ENCODE data around the gene FBN3. TPM values are rescaled to one million over a fixed set of nuclear protein-coding genes. Genes with fewer than 3 reads are reported as not detected.

FBN3 gene
- total and polyA plus RNA-seq, 9 donors: 4.8 to 17.7 (median 12.7) TPM

GRCh38 chr19:8137425-8137824, 12.0 kb downstream of the FBN3 start:
- no CpG with 5 or more reads among the region's 1 CpG for WGBS (ENCODE audit: insufficient coverage)
- Histone ChIP-seq H3K4me3 (ENCODE audit: low read length) (no peak overlapping the region), H3K4me1 (ENCODE audit: control insufficient read depth, insufficient read depth, low read length) (peaks cover 39% of the 10 kb centered on the region), H3K27me3 (ENCODE audit: control insufficient read depth, insufficient read depth, low read length) (peaks cover 1% of the 10 kb centered on the region), H3K9me3 (replicated peaks; ENCODE audit: control insufficient read depth, low read depth, low read length) (peaks cover 2% of the 10 kb centered on the region), H3K27ac (ENCODE audit: low read length) (no peak overlapping the region), H3K36me3 (ENCODE audit: control insufficient read depth, insufficient read depth, low read length) (peaks cover 5% of the 10 kb centered on the region)
- DNase-seq: no peak

- no peak for DNase-seq
- Histone ChIP-seq H3K9me3 (replicated peaks; ENCODE audit: control insufficient read depth, low read depth, low read length) (peaks cover 2% of the 10 kb centered on the region), H3K27ac (ENCODE audit: low read length) (no peak overlapping the region), H3K36me3 (ENCODE audit: control insufficient read depth, insufficient read depth, low read length) (peaks cover 5% of the 10 kb centered on the region), H3K4me3 (ENCODE audit: low read length) (no peak overlapping the region), H3K4me1 (ENCODE audit: control insufficient read depth, insufficient read depth, low read length) (peaks cover 29% of the 10 kb centered on the region), H3K27me3 (ENCODE audit: control insufficient read depth, insufficient read depth, low read length) (no peaks in the 10 kb centered on the region)
- WGBS (ENCODE audit: insufficient coverage): 94% methylated on average over 28 of the region's 32 CpGs
Measured at GRCh38 chr19:8135946-8136618, 13.3 kb downstream of the FBN3 start.

DNA sequence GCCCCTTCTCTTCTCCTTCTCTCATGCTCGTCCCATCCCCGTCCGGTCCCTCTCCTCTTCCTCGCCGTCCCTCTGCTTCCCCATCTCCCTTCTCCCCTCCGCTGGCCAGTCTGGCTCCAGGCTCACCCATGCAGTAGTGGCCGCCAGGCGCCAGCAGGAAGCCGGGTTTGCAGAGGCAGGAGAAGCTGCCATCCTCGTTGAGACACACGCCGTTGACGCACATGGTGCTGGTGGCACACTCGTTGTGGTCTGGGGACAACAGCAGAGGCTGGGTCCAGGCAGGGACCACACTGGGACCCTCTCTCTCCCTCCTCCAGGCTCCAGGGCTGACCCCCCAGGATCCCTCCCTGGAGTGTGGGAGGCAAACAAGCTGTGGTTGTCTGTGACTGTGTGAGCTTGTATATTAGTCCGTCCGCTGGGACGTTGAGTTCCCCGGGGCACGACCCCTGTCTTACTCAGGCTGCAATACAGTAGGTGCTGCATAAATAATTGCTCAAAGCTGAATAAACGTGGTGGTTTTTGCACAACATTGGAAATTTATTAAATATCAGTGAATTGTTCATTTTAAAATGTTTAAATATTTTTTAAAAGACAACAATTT, 16.4 kb downstream of the FBN3 start:
- peaks cover 10% of the 10 kb centered on the region for H3K36me3 ChIP-seq (ENCODE audit: control insufficient read depth, insufficient read depth, low read length)
- H3K4me1 ChIP-seq (ENCODE audit: control insufficient read depth, insufficient read depth, low read length): peaks cover 4% of the 10 kb centered on the region
- 86% methylated on average over 13 of the region's 20 CpGs for WGBS (ENCODE audit: insufficient coverage)
- H3K27me3 ChIP-seq (ENCODE audit: control insufficient read depth, insufficient read depth, low read length): no peaks in the 10 kb centered on the region
- DNase-seq: no peak
- no peak overlapping the region for H3K27ac ChIP-seq (ENCODE audit: low read length)
- peaks cover 2% of the 10 kb centered on the region for H3K9me3 ChIP-seq (replicated peaks; ENCODE audit: control insufficient read depth, low read depth, low read length)
- no peak overlapping the region for H3K4me3 ChIP-seq (ENCODE audit: low read length)

GRCh38 chr19:8131517-8131916, 17.9 kb downstream of the FBN3 start:
- Histone ChIP-seq H3K9me3 (replicated peaks; ENCODE audit: control insufficient read depth, low read depth, low read length) (peaks cover 2% of the 10 kb centered on the region), H3K4me3 (ENCODE audit: low read length) (no peak overlapping the region), H3K27ac (ENCODE audit: low read length) (no peak overlapping the region), H3K27me3 (ENCODE audit: control insufficient read depth, insufficient read depth, low read length) (no peaks in the 10 kb centered on the region), H3K4me1 (ENCODE audit: control insufficient read depth, insufficient read depth, low read length) (no peaks in the 10 kb centered on the region), H3K36me3 (ENCODE audit: control insufficient read depth, insufficient read depth, low read length) (peaks cover 10% of the 10 kb centered on the region)
- WGBS (ENCODE audit: insufficient coverage): 80% methylated on average over 26 of the region's 26 CpGs
- DNase-seq: no peak

DNA sequence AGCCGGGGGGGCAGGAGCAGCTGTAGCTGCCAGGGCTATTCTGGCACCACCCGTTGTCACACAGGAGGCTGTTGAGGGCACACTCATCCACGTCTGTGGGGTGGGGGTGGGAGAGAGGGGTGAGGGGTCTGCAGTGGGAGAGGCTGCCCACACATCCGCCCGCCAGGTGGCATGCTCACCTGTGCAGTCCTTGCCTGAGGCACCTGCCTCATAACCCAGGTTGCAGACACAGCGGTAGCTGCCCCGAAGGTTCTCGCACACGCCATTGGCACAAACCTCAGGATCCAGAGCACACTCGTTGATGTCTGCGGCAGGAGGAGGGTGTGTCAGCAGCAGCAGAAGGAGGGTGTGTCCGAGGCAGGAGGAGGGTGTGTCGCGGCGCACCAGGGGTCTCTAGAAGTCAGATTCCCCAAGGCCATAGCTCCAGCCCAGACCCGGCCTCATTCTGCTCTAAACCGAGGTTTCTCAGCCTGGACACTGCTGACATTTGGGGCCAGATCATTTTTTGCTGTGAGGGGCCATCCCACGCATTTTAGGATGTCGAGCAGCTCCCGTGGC, 20.3 kb downstream of the FBN3 start:
- no peak for DNase-seq
- Histone ChIP-seq H3K9me3 (replicated peaks; ENCODE audit: control insufficient read depth, low read depth, low read length) (no peaks in the 10 kb centered on the region), H3K27me3 (ENCODE audit: control insufficient read depth, insufficient read depth, low read length) (no peaks in the 10 kb centered on the region), H3K4me1 (ENCODE audit: control insufficient read depth, insufficient read depth, low read length) (no peaks in the 10 kb centered on the region), H3K36me3 (ENCODE audit: control insufficient read depth, insufficient read depth, low read length) (peaks cover 10% of the 10 kb centered on the region), H3K4me3 (ENCODE audit: low read length) (no peak overlapping the region), H3K27ac (ENCODE audit: low read length) (no peak overlapping the region)
- WGBS (ENCODE audit: insufficient coverage): 89% methylated on average over 16 of the region's 20 CpGs

GRCh38 chr19:8128551-8128950, 20.8 kb downstream of the FBN3 start:
- DNase-seq: no peak
- no peak overlapping the region for H3K27ac ChIP-seq (ENCODE audit: low read length)
- 91% methylated on average over 8 of the region's 8 CpGs for WGBS (ENCODE audit: insufficient coverage)
- H3K4me3 ChIP-seq (ENCODE audit: low read length): no peak overlapping the region
- no peaks in the 10 kb centered on the region for H3K27me3 ChIP-seq (ENCODE audit: control insufficient read depth, insufficient read depth, low read length)
- H3K36me3 ChIP-seq (ENCODE audit: control insufficient read depth, insufficient read depth, low read length): peaks cover 10% of the 10 kb centered on the region
- no peaks in the 10 kb centered on the region for H3K9me3 ChIP-seq (replicated peaks; ENCODE audit: control insufficient read depth, low read depth, low read length)
- H3K4me1 ChIP-seq (ENCODE audit: control insufficient read depth, insufficient read depth, low read length): no peaks in the 10 kb centered on the region

DNA sequence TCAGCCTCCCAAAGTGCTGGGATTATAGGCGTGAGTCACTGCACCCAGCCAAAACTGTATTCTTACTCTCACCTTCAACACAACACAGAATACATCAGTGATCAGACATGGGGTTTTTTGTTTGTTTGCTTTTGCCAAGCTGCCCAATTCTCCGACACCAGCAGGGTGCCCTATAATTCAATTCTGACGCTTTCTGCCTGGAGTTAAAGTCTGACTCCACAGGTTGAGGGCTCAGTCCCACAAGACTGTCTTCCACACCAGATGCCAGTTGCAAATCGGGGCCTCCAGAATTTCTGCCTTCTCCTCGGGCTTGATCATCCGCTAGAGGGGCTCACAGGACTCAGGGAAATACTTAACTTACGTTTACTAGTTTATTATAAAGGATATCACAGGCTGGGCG, 22.1 kb downstream of the FBN3 start:
- Histone ChIP-seq H3K4me3 (ENCODE audit: low read length) (no peak overlapping the region), H3K27me3 (ENCODE audit: control insufficient read depth, insufficient read depth, low read length) (no peaks in the 10 kb centered on the region), H3K27ac (ENCODE audit: low read length) (no peak overlapping the region), H3K36me3 (ENCODE audit: control insufficient read depth, insufficient read depth, low read length) (peaks cover 6% of the 10 kb centered on the region), H3K4me1 (ENCODE audit: control insufficient read depth, insufficient read depth, low read length) (no peaks in the 10 kb centered on the region), H3K9me3 (replicated peaks; ENCODE audit: control insufficient read depth, low read depth, low read length) (no peaks in the 10 kb centered on the region)
- WGBS (ENCODE audit: insufficient coverage): 80% methylated on average over 4 of the region's 8 CpGs
- DNase-seq: no peak

GRCh38 chr19:8126511-8126910, 22.9 kb downstream of the FBN3 start:
- no peaks in the 10 kb centered on the region for H3K27me3 ChIP-seq (ENCODE audit: control insufficient read depth, insufficient read depth, low read length)
- WGBS (ENCODE audit: insufficient coverage): 91% methylated on average over 17 of the region's 18 CpGs
- H3K27ac ChIP-seq (ENCODE audit: low read length): no peak overlapping the region
- no peaks in the 10 kb centered on the region for H3K4me1 ChIP-seq (ENCODE audit: control insufficient read depth, insufficient read depth, low read length)
- no peak overlapping the region for H3K4me3 ChIP-seq (ENCODE audit: low read length)
- no peaks in the 10 kb centered on the region for H3K9me3 ChIP-seq (replicated peaks; ENCODE audit: control insufficient read depth, low read depth, low read length)
- peaks cover 6% of the 10 kb centered on the region for H3K36me3 ChIP-seq (ENCODE audit: control insufficient read depth, insufficient read depth, low read length)
- no peak for DNase-seq

GRCh38 chr19:8126008-8126407, 23.4 kb downstream of the FBN3 start:
- H3K27me3 ChIP-seq (ENCODE audit: control insufficient read depth, insufficient read depth, low read length): no peaks in the 10 kb centered on the region
- peaks cover 6% of the 10 kb centered on the region for H3K36me3 ChIP-seq (ENCODE audit: control insufficient read depth, insufficient read depth, low read length)

DNA sequence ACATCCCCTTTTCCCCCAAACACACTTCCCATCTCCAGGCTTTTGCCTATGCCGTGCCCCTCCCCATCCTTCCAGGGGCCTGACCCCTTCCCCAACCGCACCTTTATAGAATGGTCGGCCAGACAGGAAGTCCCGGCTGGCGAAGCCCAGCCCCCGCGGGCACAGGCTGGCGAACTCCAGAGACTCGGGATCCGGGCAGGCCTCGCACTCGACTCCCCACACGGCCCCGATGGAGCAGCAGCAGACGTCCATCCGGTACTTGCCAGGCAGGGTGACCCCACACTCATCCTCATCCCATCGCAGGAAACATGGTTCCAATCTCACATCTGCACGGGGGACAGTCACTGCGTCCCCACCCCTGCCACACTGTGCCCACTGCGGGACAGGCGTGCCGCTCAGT, 25.7 kb downstream of the FBN3 start:
- Histone ChIP-seq H3K27me3 (ENCODE audit: control insufficient read depth, insufficient read depth, low read length) (no peaks in the 10 kb centered on the region), H3K4me3 (ENCODE audit: low read length) (no peak overlapping the region), H3K36me3 (ENCODE audit: control insufficient read depth, insufficient read depth, low read length) (peaks cover 5% of the 10 kb centered on the region), H3K27ac (ENCODE audit: low read length) (no peak overlapping the region), H3K9me3 (replicated peaks; ENCODE audit: control insufficient read depth, low read depth, low read length) (no peaks in the 10 kb centered on the region), H3K4me1 (ENCODE audit: control insufficient read depth, insufficient read depth, low read length) (no peaks in the 10 kb centered on the region)
- DNase-seq: no peak
- WGBS (ENCODE audit: insufficient coverage): 93% methylated on average over 19 of the region's 22 CpGs

More at GRCh38 chr19:8126008-8126407, 23.4 kb downstream of the FBN3 start:
- no peak overlapping the region for H3K27ac ChIP-seq (ENCODE audit: low read length)
- H3K9me3 ChIP-seq (replicated peaks; ENCODE audit: control insufficient read depth, low read depth, low read length): no peaks in the 10 kb centered on the region
- H3K4me3 ChIP-seq (ENCODE audit: low read length): no peak overlapping the region
- 91% methylated on average over 9 of the region's 15 CpGs for WGBS (ENCODE audit: insufficient coverage)
- DNase-seq: no peak
- no peaks in the 10 kb centered on the region for H3K4me1 ChIP-seq (ENCODE audit: control insufficient read depth, insufficient read depth, low read length)
